Measurements from ENCODE around the gene RNF224.

The RNF224 gene

DNA sequence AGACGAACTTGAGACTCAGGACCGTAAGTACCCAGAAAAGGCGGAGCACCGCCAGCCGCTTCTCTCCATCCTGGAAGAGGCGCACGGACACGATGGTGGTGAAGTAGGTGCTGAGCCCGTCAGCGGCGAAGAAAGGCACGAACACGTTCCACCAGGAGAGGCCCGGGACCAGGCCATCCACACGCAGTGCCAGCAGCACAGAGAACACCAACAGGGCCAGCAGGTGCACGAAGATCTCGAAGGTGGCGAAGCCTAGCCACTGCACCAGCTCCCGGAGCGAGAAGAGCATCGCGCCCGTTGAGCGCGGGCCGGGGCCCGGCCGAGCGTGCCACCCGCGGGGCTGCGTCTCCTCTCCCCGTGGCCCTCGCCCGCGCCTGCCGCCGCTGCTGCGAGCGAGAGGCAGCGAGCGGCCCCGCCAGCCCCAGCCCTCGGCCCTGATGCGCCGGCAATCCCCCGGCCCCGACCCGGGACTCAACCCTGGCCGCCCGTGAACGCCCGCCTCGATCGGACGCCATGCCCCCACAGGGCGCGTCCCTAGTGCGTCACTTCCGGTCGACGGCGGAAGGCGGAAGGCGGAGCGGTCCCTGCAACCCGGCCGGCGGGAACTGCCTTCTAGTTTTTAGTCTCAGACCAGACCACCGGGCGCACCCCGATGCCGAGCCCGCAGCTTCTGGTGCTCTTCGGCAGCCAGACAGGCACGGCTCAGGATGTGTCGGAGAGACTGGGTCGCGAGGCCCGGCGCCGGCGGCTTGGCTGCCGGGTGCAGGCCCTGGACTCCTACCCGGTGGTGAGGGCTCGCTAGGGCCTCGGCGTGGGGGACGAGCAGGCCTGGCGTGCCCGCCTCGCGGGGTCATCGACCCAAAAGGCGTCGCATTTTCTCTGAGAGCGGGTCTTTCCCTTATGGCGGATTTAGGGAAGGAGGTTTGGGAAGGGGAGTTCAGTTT, 21.9 kb upstream of the RNF224 start, which contains the start of the genes NDOR1 and TMEM203:
TSS of gene NDOR1 (plus strand) at position 575 of the 944 bp plus-strand sequence. CDS start at position 653, 78 bp downstream.
TSS of gene TMEM203 (minus strand) at position 523 of the 944 bp plus-strand sequence. CDS start at position 289, 234 bp downstream.
- peak; percentile 80 for DNase-seq (ENCODE audit: low read depth)
- TF ChIP-seq, protein P1, sequence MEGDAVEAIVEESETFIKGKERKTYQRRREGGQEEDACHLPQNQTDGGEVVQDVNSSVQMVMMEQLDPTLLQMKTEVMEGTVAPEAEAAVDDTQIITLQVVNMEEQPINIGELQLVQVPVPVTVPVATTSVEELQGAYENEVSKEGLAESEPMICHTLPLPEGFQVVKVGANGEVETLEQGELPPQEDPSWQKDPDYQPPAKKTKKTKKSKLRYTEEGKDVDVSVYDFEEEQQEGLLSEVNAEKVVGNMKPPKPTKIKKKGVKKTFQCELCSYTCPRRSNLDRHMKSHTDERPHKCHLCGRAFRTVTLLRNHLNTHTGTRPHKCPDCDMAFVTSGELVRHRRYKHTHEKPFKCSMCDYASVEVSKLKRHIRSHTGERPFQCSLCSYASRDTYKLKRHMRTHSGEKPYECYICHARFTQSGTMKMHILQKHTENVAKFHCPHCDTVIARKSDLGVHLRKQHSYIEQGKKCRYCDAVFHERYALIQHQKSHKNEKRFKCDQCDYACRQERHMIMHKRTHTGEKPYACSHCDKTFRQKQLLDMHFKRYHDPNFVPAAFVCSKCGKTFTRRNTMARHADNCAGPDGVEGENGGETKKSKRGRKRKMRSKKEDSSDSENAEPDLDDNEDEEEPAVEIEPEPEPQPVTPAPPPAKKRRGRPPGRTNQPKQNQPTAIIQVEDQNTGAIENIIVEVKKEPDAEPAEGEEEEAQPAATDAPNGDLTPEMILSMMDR (conservative IDR thresholded peaks at IDR 0.05; ENCODE audit: low read depth, low read length), result no peak
- H3K4me3 ChIP-seq (ENCODE audit: low read depth, low read length), result peak within 1 kb of the TSS; percentile 94

DNA sequence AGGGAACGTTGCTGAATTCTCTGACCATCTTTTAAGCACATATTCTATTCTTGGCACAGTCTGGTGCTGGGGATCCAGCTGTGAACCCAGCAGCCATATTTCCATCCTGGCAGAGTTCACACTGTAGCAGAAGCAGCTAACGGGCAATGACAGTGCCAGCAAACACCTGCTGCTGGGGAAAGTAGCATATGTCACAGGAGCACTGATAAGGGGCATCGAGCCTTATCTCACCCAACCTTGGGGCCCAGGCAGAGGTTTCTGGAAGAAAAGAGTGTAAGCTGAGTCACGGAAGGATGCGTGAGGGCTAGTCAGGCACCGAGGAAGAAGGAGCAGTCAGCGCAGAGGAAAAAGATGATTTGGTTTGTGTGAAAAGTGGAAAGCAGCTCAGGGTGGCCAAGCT, 20.7 kb upstream of the RNF224 start:
- TF ChIP-seq, protein P1 (conservative IDR thresholded peaks at IDR 0.05; ENCODE audit: low read depth, low read length), result no peak
- no peak overlapping the region for H3K4me3 ChIP-seq (ENCODE audit: low read depth, low read length)

DNA sequence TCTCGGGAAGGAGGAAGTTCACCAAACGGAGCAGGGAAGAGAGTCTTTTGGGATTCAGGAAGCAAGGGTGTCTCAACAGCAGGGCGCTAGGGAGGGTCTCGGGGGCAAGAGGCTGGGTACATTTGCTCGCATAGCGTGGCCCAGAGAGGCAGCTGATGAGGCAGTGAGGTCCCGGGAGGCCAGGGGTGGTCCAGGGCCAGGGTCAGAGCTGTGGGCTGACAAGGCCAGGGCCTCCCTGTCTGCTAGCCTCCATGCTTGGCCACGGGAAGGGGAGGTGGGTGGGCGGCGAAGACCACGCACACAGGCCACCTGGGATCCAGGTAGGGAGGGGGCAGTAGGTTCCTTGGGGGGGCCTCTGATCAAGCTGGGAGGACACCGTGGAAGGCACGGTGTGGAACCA, 15.8 kb upstream of the RNF224 start:
- TF ChIP-seq, protein P1 (conservative IDR thresholded peaks at IDR 0.05; ENCODE audit: low read depth, low read length), result no peak
- no peak overlapping the region for H3K4me3 ChIP-seq (ENCODE audit: low read depth, low read length)
- no peak for DNase-seq (ENCODE audit: low read depth)

More for the DNA sequence above, 20.7 kb upstream of the RNF224 start:
- DNase-seq (ENCODE audit: low read depth), result no peak

DNA sequence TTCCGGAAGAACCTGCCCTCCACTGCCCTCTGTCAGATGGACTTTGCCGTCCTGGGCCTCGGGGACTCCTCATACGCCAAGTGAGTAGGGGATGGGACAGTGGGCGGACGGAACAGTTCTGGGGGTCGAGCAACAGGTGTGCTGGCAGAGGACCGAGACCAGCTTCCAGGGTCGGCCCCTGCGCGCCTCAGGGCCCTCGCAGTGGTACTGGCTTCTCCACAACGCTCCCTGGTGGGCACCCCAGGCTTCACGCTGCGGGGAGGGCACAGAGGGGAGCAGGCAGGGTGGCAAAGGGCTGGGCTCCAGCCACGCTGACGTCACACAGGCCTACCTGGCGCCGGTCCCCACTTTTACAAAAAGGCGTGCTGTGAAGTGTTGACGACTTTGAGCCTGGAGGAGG, 14.8 kb upstream of the RNF224 start:
- TF ChIP-seq, protein P1 (conservative IDR thresholded peaks at IDR 0.05; ENCODE audit: low read depth, low read length), result no peak
- DNase-seq (ENCODE audit: low read depth), result no peak
- H3K4me3 ChIP-seq (ENCODE audit: low read depth, low read length), result no peak overlapping the region

DNA sequence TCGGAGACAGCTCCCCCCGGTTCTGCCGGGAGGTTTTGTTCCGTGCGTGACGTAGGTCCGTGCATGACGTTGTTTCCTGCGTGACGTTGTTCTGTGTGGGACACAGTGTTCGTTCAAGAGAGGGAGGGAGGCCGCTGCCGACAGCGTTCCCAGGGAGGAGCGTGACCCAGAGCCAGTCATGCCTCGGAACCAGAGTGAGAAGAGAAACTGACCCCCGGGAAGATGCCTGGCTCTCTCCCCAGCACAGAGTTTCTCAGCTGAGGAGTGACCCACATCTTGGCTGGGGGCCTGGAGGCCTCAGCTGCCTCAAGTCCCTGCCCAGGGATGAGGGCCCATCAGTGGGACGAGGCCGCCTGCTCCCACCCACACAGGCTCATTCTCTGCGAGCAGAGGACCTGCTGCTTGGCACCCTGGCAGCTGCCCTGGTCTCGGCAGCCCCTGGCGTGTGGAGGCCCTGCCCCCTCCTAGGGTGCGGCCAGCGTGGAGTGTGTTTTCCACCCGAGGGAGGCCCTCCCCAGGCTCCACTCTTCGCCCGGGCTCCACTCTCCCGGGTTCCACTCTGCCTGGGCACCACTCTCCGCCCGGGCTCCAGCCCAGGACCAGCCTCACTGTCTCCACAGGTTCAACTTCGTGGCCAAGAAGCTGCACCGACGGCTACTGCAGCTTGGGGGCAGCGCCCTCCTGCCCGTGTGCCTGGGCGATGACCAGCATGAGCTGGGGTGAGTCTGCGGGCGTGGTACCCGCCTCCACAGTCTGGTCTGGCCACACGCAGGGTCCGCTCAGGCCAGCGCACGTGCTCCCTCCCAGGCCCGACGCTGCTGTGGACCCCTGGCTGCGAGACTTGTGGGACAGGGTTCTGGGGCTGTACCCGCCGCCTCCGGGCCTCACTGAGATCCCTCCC, 13.9 kb upstream of the RNF224 start:
- H3K4me3 ChIP-seq (ENCODE audit: low read depth, low read length), result no peak overlapping the region
- DNase-seq (ENCODE audit: low read depth), result no peak
- TF ChIP-seq, protein P1 (conservative IDR thresholded peaks at IDR 0.05; ENCODE audit: low read depth, low read length), result peak; percentile 32

DNA sequence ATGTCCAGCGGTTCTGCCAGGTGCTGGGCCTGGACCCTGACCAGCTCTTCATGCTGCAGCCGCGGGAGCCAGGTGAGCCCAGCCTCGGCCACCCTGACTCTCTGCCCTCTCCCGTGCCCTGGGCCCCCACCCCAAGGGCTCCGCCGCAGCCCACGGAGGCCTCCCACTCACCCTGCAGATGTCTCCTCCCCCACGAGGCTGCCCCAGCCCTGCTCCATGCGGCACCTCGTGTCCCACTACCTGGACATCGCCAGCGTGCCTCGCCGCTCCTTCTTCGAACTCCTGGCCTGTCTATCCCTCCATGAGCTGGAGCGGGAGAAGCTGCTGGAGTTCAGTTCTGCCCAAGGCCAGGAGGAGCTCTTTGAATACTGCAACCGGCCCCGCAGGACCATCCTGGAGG, 12.7 kb upstream of the RNF224 start:
- DNase-seq (ENCODE audit: low read depth), result no peak
- no peak overlapping the region for H3K4me3 ChIP-seq (ENCODE audit: low read depth, low read length)
- TF ChIP-seq, protein P1 (conservative IDR thresholded peaks at IDR 0.05; ENCODE audit: low read depth, low read length), result no peak
